Erythroblast (primary cell): ENCODE data around the gene EDEM1.
"Not testable (repeated sequence)": the region's sequence is repeated elsewhere in the genome, so short reads cannot be mapped to it uniquely, and the experiment has no call there.

Experiments used
- DNase-seq, 2 experiments: peaks; one replicate each; lab custom pipeline; 2025; lab: John Stamatoyannopoulos, UW
- GATA1 ChIP-seq: IDR thresholded peaks from 2 replicates; pipeline ENCODE4 v1.6.1; 2011; ENCODE audit warnings: low read depth, mild to moderate bottlenecking, control low read depth, low read length, moderate library complexity
- POLR2A ChIP-seq: IDR thresholded peaks from 2 replicates; pipeline ENCODE4 v1.6.1; 2011; ENCODE audit warnings: mild to moderate bottlenecking, low read length

EDEM1 gene

GRCh38 chr3:5220667-5221431 is 33.3 kb downstream of the EDEM1 start:
- DNase-seq: no peak
- TF ChIP-seq POLR2A (no peak), GATA1 (no peak)

GRCh38 chr3:5221701-5222100 is 34.2 kb downstream of the EDEM1 start:
- no peak for DNase-seq
- TF ChIP-seq GATA1 (no peak), POLR2A (no peak)

- TF ChIP-seq GATA1 (no peak), POLR2A (no peak)
- DNase-seq: no peak
These were observed 34.9 kb downstream of the EDEM1 start for GRCh38 chr3:5222283-5223005.

GRCh38 chr3:5226783-5227182 is 39.3 kb downstream of the EDEM1 start:
- peak; percentile 6 to 28 for DNase-seq
- TF ChIP-seq GATA1 (no peak), POLR2A (no peak)

GRCh38 chr3:5227812-5228211 is 40.3 kb downstream of the EDEM1 start:
- TF ChIP-seq GATA1: no peak
- no peak for TF ChIP-seq POLR2A
- DNase-seq: no peak

- TF ChIP-seq POLR2A (no peak), GATA1 (no peak)
- no peak for DNase-seq
These were observed 41.9 kb downstream of the EDEM1 start for GRCh38 chr3:5229414-5229813.

GRCh38 chr3:5231074-5231473 is 43.6 kb downstream of the EDEM1 start:
- TF ChIP-seq POLR2A: no peak
- no peak for TF ChIP-seq GATA1
- DNase-seq: no peak

- no peak for DNase-seq
- TF ChIP-seq GATA1 (no peak), POLR2A (no peak)
These were observed 44.0 kb downstream of the EDEM1 start for GRCh38 chr3:5231487-5231886.

- TF ChIP-seq POLR2A: no peak
- no peak for TF ChIP-seq GATA1
- peak in 1 of 2 experiments; percentile 22 for DNase-seq
These were observed 45.1 kb downstream of the EDEM1 start for GRCh38 chr3:5232570-5232969.

GRCh38 chr3:5233026-5233425 is 45.5 kb downstream of the EDEM1 start:
- DNase-seq: no peak
- TF ChIP-seq GATA1 (no peak), POLR2A (no peak)

- TF ChIP-seq POLR2A (no peak), GATA1 (no peak)
- no peak for DNase-seq
These were observed 48.1 kb downstream of the EDEM1 start for GRCh38 chr3:5235655-5236054.

GRCh38 chr3:5238545-5238944 is 51.0 kb downstream of the EDEM1 start:
- no peak for DNase-seq
- TF ChIP-seq GATA1 (no peak), POLR2A (no peak)

GRCh38 chr3:5239602-5240001 is 52.1 kb downstream of the EDEM1 start:
- TF ChIP-seq GATA1: no peak
- no peak for TF ChIP-seq POLR2A
- DNase-seq: peak in 1 of 2 experiments; percentile 17

GRCh38 chr3:5240740-5241139 is 53.2 kb downstream of the EDEM1 start:
- DNase-seq: no peak
- TF ChIP-seq POLR2A (no peak), GATA1 (no peak)

- not testable (repeated sequence) for DNase-seq
These were observed 55.3 kb downstream of the EDEM1 start for GRCh38 chr3:5242785-5243184.
